DND-41 (cell line): Measurements from ENCODE around the gene HOATZ.

Experiments used
- ATAC-seq: fragments of 200-7000 bp; cut with Tn5 transposase; 3 replicates; pipeline ENCODE4 v1.9.1; 2021; ENCODE audit warnings: low read depth; ENCODE audit not compliant: insufficient read depth
- DNase-seq: peaks from one replicate; pipeline ENCODE4 v3.0.0-alpha.2; 2020
- H2AFZ ChIP-seq: 2 replicates; pipeline ENCODE4 v1.6.0; 2012; ENCODE audit warnings: low read depth, low read length
- H3K27ac ChIP-seq: 2 replicates; pipeline ENCODE4 v1.5.1; 2012; ENCODE audit warnings: low read length, inconsistent platforms
- H3K27me3 ChIP-seq: fragments of 200-600 bp; sonication (generic); 2 replicates; pipeline ENCODE4 v1.6.0; 2012; ENCODE audit warnings: low read length, mild to moderate bottlenecking, inconsistent platforms; ENCODE audit not compliant: insufficient read depth, poor library complexity
- H3K36me3 ChIP-seq: 2 replicates; pipeline ENCODE4 v1.5.1; 2012; ENCODE audit warnings: low read length, inconsistent platforms; ENCODE audit not compliant: insufficient read depth
- H3K4me1 ChIP-seq: 2 replicates; pipeline ENCODE4 v1.5.1; 2012; ENCODE audit warnings: mild to moderate bottlenecking, low read length; ENCODE audit not compliant: insufficient read depth
- H3K4me2 ChIP-seq: 2 replicates; pipeline ENCODE4 v1.6.0; 2012; ENCODE audit warnings: mild to moderate bottlenecking, moderate library complexity, low read length, inconsistent platforms; ENCODE audit not compliant: insufficient read depth
- H3K4me3 ChIP-seq, 2 experiments: fragments of 200-600 bp in 1 of 2; shearing (Covaris generic) in 1 of 2; 2 replicates each; pipeline ENCODE4 v1.5.1; 2012 to 2016; ENCODE audit warnings: inconsistent platforms in 2 of 2, low read length in 2 of 2, mild to moderate bottlenecking in 2 of 2, low read depth in 1 of 2, moderate library complexity in 1 of 2
- H3K79me2 ChIP-seq: 2 replicates; pipeline ENCODE4 v1.6.0; 2012; ENCODE audit warnings: low read length, inconsistent platforms; ENCODE audit not compliant: insufficient read depth
- H3K9ac ChIP-seq: 2 replicates; pipeline ENCODE4 v1.6.0; 2012; ENCODE audit warnings: low read depth, mild to moderate bottlenecking, inconsistent platforms, low read length, moderate library complexity
- H3K9me3 ChIP-seq: 2 replicates; pipeline ENCODE4 v1.5.1; 2012; ENCODE audit warnings: low read length, moderate library complexity, mild to moderate bottlenecking, inconsistent platforms; ENCODE audit not compliant: insufficient read depth, severe bottlenecking
- H4K20me1 ChIP-seq: 2 replicates; pipeline ENCODE4 v1.6.0; 2012; ENCODE audit warnings: low read length; ENCODE audit not compliant: insufficient read depth
- CTCF ChIP-seq: IDR thresholded peaks from 2 replicates; pipeline ENCODE4 v1.5.1; 2012; ENCODE audit warnings: borderline replicate concordance, low read length, moderate library complexity, mild to moderate bottlenecking; ENCODE audit not compliant: poor library complexity, severe bottlenecking; ENCODE audit errors: extremely low read depth
- EZH2 ChIP-seq: IDR thresholded peaks from 3 replicates; pipeline ENCODE4 v1.6.1; 2012; ENCODE audit warnings: borderline replicate concordance, low read depth, mild to moderate bottlenecking, moderate library complexity, low read length, inconsistent platforms; ENCODE audit not compliant: severe bottlenecking

HOATZ gene

DNA sequence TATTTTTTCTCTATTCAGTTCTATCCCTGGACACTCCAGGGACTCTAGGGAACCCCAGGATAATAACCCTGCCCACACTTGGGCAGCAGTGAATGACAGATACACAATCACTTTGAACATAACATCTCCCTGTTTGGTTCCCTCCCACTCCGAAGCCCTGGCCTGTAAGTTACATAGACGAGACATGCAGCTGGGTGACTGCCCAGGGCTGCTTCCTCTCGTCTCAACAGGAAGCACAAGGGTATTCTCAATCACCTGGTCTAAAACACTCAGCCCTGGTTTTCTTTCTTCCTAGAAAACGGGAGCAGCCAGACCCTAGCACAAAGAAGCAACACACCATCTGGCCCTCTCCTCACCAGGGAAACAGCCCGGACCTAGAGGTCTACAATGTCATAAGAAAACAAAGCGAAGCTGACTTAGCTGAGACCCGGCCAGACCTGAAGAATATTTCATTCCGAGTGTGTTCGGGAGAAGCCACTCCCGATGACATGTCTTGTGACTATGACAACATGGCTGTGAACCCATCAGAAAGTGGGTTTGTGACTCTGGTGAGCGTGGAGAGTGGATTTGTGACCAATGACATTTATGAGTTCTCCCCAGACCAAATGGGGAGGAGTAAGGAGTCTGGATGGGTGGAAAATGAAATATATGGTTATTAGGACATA lies 45.4 kb downstream of the HOATZ start:
- H3K4me3 ChIP-seq = no peak overlapping the region
- no peak overlapping the region for H3K9ac ChIP-seq
- no peaks in the 10 kb centered on the region for H4K20me1 ChIP-seq
- ATAC-seq = no peak
- peaks cover 5% of the 10 kb centered on the region for H3K9me3 ChIP-seq
- H3K4me1 ChIP-seq = no peaks in the 10 kb centered on the region
- no peak for TF ChIP-seq CTCF
- no peak for TF ChIP-seq EZH2
- no peaks in the 10 kb centered on the region for H3K36me3 ChIP-seq
- no peak overlapping the region for H2AFZ ChIP-seq
- no peak for DNase-seq
- no peaks in the 10 kb centered on the region for H3K79me2 ChIP-seq
- H3K27ac ChIP-seq = no peak overlapping the region
- no peak overlapping the region for H3K4me2 ChIP-seq
- no peaks in the 10 kb centered on the region for H3K27me3 ChIP-seq

GRCh38 chr11:111560800-111561199 lies 46.2 kb downstream of the HOATZ start:
- H2AFZ ChIP-seq = no peak overlapping the region
- H3K79me2 ChIP-seq = no peaks in the 10 kb centered on the region
- DNase-seq (no peak), ATAC-seq (no peak)
- no peaks in the 10 kb centered on the region for H3K4me1 ChIP-seq
- no peak overlapping the region for H3K4me2 ChIP-seq
- H3K27ac ChIP-seq = no peak overlapping the region
- no peak overlapping the region for H3K4me3 ChIP-seq
- H3K9me3 ChIP-seq = peaks cover 5% of the 10 kb centered on the region
- no peak for TF ChIP-seq EZH2
- TF ChIP-seq CTCF = no peak
- no peaks in the 10 kb centered on the region for H3K36me3 ChIP-seq
- no peaks in the 10 kb centered on the region for H4K20me1 ChIP-seq
- no peaks in the 10 kb centered on the region for H3K27me3 ChIP-seq
- no peak overlapping the region for H3K9ac ChIP-seq

- no peak overlapping the region for H3K9ac ChIP-seq
- H3K4me2 ChIP-seq = no peak overlapping the region
- ATAC-seq = no peak
Observed at GRCh38 chr11:111561306-111561705, 46.7 kb downstream of the HOATZ start.

More at GRCh38 chr11:111561306-111561705, 46.7 kb downstream of the HOATZ start:
- Histone ChIP-seq H3K36me3 (no peaks in the 10 kb centered on the region), H3K27me3 (no peaks in the 10 kb centered on the region), H3K79me2 (no peaks in the 10 kb centered on the region), H2AFZ (no peak overlapping the region), H3K4me1 (no peaks in the 10 kb centered on the region), H3K27ac (no peak overlapping the region), H3K4me3 (no peak overlapping the region), H4K20me1 (no peaks in the 10 kb centered on the region), H3K9me3 (peaks cover 1% of the 10 kb centered on the region)
- no peak for DNase-seq
- TF ChIP-seq EZH2 = no peak
- TF ChIP-seq CTCF = no peak
